Ishikawa (cell line): ENCODE data around the gene DROSHA.

ENCODE experiments used
- CEBPB ChIP-seq: IDR thresholded peaks from 2 replicates; pipeline ENCODE4 v1.6.1; 2012
- CREB1 ChIP-seq: IDR thresholded peaks from 2 replicates; pipeline ENCODE4 v1.6.1; 2012; ENCODE audit warnings: low read depth
- EGR1 ChIP-seq: IDR thresholded peaks from 2 replicates; pipeline ENCODE4 v1.6.1; 2012
- EP300 ChIP-seq: IDR thresholded peaks from 2 replicates; pipeline ENCODE4 v1.6.1; 2012; ENCODE audit warnings: borderline replicate concordance
- FOXM1 ChIP-seq: IDR thresholded peaks from 2 replicates; pipeline ENCODE4 v1.6.1; 2012; ENCODE audit warnings: low read depth, borderline replicate concordance
- NFIC ChIP-seq: IDR thresholded peaks from 2 replicates; pipeline ENCODE4 v1.6.1; 2012
- RAD21 ChIP-seq: IDR thresholded peaks from 2 replicates; pipeline ENCODE4 v1.6.1; 2012; ENCODE audit warnings: low read depth
- REST ChIP-seq: IDR thresholded peaks from 2 replicates; pipeline ENCODE4 v1.6.1; 2012; ENCODE audit warnings: low read depth, mild to moderate bottlenecking
- TAF1 ChIP-seq: IDR thresholded peaks from 2 replicates; pipeline ENCODE4 v1.6.1; 2012; ENCODE audit warnings: low read depth, mild to moderate bottlenecking
- TCF12 ChIP-seq: IDR thresholded peaks from 2 replicates; pipeline ENCODE4 v1.6.1; 2012; ENCODE audit warnings: low read depth
- TEAD4 ChIP-seq: IDR thresholded peaks from 2 replicates; pipeline ENCODE4 v1.6.1; 2012
- USF1 ChIP-seq: IDR thresholded peaks from 2 replicates; pipeline ENCODE4 v1.6.1; 2012
- YY1 ChIP-seq: IDR thresholded peaks from 2 replicates; pipeline ENCODE4 v1.6.1; 2012; ENCODE audit warnings: low read depth
- ZBTB7A ChIP-seq: IDR thresholded peaks from 2 replicates; pipeline ENCODE4 v1.6.1; 2012; ENCODE audit warnings: low read depth
- TF ChIP-seq, protein P1 (sequence below): IDR thresholded peaks from 2 replicates; pipeline ENCODE4 v1.6.1; 2012

The DROSHA gene

DNA sequence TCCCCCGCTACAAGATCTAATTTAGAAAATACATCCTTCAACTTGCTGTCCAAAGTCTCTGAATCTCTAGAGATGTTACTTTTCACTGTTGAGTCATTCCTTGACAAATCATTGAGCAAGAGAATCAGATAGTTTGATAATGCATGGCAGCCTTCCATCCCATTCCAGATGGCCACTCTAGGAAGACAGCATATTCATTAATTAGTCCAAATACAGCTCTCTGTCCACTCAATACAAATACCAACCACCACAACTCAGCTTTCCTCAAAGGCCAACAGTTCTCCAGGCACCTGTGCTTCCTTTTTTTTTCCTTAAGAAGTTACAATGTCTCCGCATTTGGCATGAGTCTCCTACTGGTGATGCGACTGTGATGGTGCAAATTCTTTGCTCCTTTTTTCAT, 72.3 kb downstream of the DROSHA start:
- no peak for TF ChIP-seq EP300
- no peak for TF ChIP-seq CEBPB

GRCh38 chr5:31455172-31455571, 76.7 kb downstream of the DROSHA start:
- no peak for TF ChIP-seq FOXM1
- TF ChIP-seq TEAD4, result no peak
- TF ChIP-seq REST, result no peak
- no peak for TF ChIP-seq ZBTB7A
- no peak for TF ChIP-seq RAD21
- no peak for TF ChIP-seq TAF1
- TF ChIP-seq YY1, result no peak
- no peak for TF ChIP-seq EP300
- TF ChIP-seq NFIC, result no peak
- no peak for TF ChIP-seq CEBPB
- TF ChIP-seq EGR1, result no peak
- TF ChIP-seq USF1, result no peak
- TF ChIP-seq, protein P1, sequence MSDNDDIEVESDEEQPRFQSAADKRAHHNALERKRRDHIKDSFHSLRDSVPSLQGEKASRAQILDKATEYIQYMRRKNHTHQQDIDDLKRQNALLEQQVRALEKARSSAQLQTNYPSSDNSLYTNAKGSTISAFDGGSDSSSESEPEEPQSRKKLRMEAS, result no peak
- no peak for TF ChIP-seq TCF12
- no peak for TF ChIP-seq CREB1

- TF ChIP-seq CREB1 (no peak), TCF12 (no peak), NFIC (no peak), FOXM1 (no peak), TAF1 (no peak), REST (no peak), ZBTB7A (no peak), YY1 (no peak), TEAD4 (no peak), EP300 (no peak), CEBPB (no peak), RAD21 (no peak), EGR1 (no peak), USF1 (no peak)
- TF ChIP-seq, protein P1, result no peak
Measured at GRCh38 chr5:31453522-31453921, 78.4 kb downstream of the DROSHA start.

- no peak for TF ChIP-seq EP300
- no peak for TF ChIP-seq USF1
- no peak for TF ChIP-seq RAD21
- TF ChIP-seq, protein P1, result no peak
- TF ChIP-seq ZBTB7A, result no peak
- no peak for TF ChIP-seq EGR1
- TF ChIP-seq YY1, result no peak
- TF ChIP-seq TAF1, result no peak
- no peak for TF ChIP-seq CREB1
- no peak for TF ChIP-seq NFIC
- no peak for TF ChIP-seq FOXM1
Measured at GRCh38 chr5:31452314-31452713, 79.6 kb downstream of the DROSHA start.

- no peak for TF ChIP-seq CEBPB
Measured at GRCh38 chr5:31449962-31450361, 81.9 kb downstream of the DROSHA start.

DNA sequence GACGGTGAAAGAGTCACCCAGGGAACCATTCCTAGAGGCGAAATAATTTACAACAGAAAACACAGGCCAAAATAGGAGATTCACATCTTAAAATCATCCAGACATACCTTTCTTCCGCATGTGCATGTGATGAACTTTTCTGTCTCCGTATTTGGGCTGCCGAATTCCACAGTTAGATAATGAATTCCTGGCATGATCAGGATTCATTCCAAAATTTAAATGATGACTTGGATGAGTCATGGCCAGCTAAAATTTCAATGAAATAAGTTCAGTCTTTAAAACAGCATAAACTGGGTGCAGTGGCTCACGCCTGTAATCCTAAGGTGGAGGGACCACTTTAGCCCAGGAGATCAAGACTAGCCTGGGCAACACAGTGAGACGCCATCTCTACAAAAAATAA, 82.7 kb downstream of the DROSHA start:
- TF ChIP-seq TCF12 (no peak), CREB1 (no peak), YY1 (no peak), TEAD4 (no peak), EGR1 (no peak), NFIC (no peak), ZBTB7A (no peak), CEBPB (no peak), RAD21 (no peak), EP300 (no peak)
- TF ChIP-seq, protein P1, result no peak
